ENCODE measurements around the gene TPCN1. TPM values are rescaled to one million over a fixed set of nuclear protein-coding genes. Genes with fewer than 3 reads are reported as not detected.

Gene TPCN1
- total RNA-seq, 1 experiment from 2014 or later, result 18.8 TPM

GRCh38 chr12:113291586-113291985, 70.3 kb downstream of the TPCN1 start:
- DNase-seq (ENCODE audit: low spot score), result no peak
- BruUV-seq (replicated peaks), result no TSS peak
- ChIA-PET POLR2A (ENCODE audit: low non-redundant PET) (no interaction called here), CTCF (no interaction called here)
- TF ChIP-seq EZH2 (IDR thresholded peaks at IDR 0.05; ENCODE audit: borderline replicate concordance, low read depth, low read length, poor library complexity, severe bottlenecking) (no peak), CTCF (conservative IDR thresholded peaks at IDR 0.05; ENCODE audit: low read depth, low read length) (no peak)
- Histone ChIP-seq H3K27ac (ENCODE audit: low read depth, low read length, poor library complexity, severe bottlenecking) (no peak overlapping the region), H3K4me1 (ENCODE audit: insufficient read depth, low read length, poor library complexity, severe bottlenecking) (no peaks in the 10 kb centered on the region), H3K27me3 (replicated peaks; ENCODE audit: insufficient read depth, low read depth, low read length, poor library complexity) (no peaks in the 10 kb centered on the region), H3K9me3 (ENCODE audit: low read depth, low read length, poor library complexity, severe bottlenecking) (no peaks in the 10 kb centered on the region), H3K36me3 (ENCODE audit: insufficient read depth, low read length, poor library complexity, severe bottlenecking) (no peaks in the 10 kb centered on the region), H3K4me3 (ENCODE audit: low read depth, low read length, poor library complexity, severe bottlenecking) (no peak overlapping the region)
- intact Hi-C loops (cut with micrococcal nuclease; ENCODE audit: unreplicated experiment), result no loop called here

- Histone ChIP-seq H3K4me3 (ENCODE audit: low read depth, low read length, poor library complexity, severe bottlenecking) (no peak overlapping the region), H3K27me3 (replicated peaks; ENCODE audit: insufficient read depth, low read depth, low read length, poor library complexity) (no peaks in the 10 kb centered on the region), H3K27ac (ENCODE audit: low read depth, low read length, poor library complexity, severe bottlenecking) (no peak overlapping the region), H3K9me3 (ENCODE audit: low read depth, low read length, poor library complexity, severe bottlenecking) (no peaks in the 10 kb centered on the region), H3K4me1 (ENCODE audit: insufficient read depth, low read length, poor library complexity, severe bottlenecking) (no peaks in the 10 kb centered on the region), H3K36me3 (ENCODE audit: insufficient read depth, low read length, poor library complexity, severe bottlenecking) (no peaks in the 10 kb centered on the region)
- no TSS peak for BruUV-seq (replicated peaks)
- TF ChIP-seq CTCF (conservative IDR thresholded peaks at IDR 0.05; ENCODE audit: low read depth, low read length), result no peak
- no peak for TF ChIP-seq EZH2 (IDR thresholded peaks at IDR 0.05; ENCODE audit: borderline replicate concordance, low read depth, low read length, poor library complexity, severe bottlenecking)
- CTCF ChIA-PET, result no interaction called here
- POLR2A ChIA-PET (ENCODE audit: low non-redundant PET), result no interaction called here
- DNase-seq (ENCODE audit: low spot score), result no peak
- intact Hi-C loops (cut with micrococcal nuclease; ENCODE audit: unreplicated experiment), result no loop called here
Measured at GRCh38 chr12:113292091-113292490, 70.8 kb downstream of the TPCN1 start.

- Histone ChIP-seq H3K36me3 (ENCODE audit: insufficient read depth, low read length, poor library complexity, severe bottlenecking) (no peaks in the 10 kb centered on the region), H3K4me3 (ENCODE audit: low read depth, low read length, poor library complexity, severe bottlenecking) (no peak overlapping the region), H3K27ac (ENCODE audit: low read depth, low read length, poor library complexity, severe bottlenecking) (no peak overlapping the region), H3K27me3 (replicated peaks; ENCODE audit: insufficient read depth, low read depth, low read length, poor library complexity) (no peaks in the 10 kb centered on the region), H3K4me1 (ENCODE audit: insufficient read depth, low read length, poor library complexity, severe bottlenecking) (no peaks in the 10 kb centered on the region), H3K9me3 (ENCODE audit: low read depth, low read length, poor library complexity, severe bottlenecking) (no peaks in the 10 kb centered on the region)
- no peak for DNase-seq (ENCODE audit: low spot score)
- no peak for TF ChIP-seq EZH2 (IDR thresholded peaks at IDR 0.05; ENCODE audit: borderline replicate concordance, low read depth, low read length, poor library complexity, severe bottlenecking)
- TF ChIP-seq CTCF (conservative IDR thresholded peaks at IDR 0.05; ENCODE audit: low read depth, low read length), result no peak
- ChIA-PET POLR2A (ENCODE audit: low non-redundant PET) (interaction anchor here (0.6 kb wide), 1 partner anchor 75 kb away, joined by 12 read pairs; no protein-coding TSS in a partner anchor), CTCF (no interaction called here)
- no TSS peak for BruUV-seq (replicated peaks)
- intact Hi-C loops (cut with micrococcal nuclease; ENCODE audit: unreplicated experiment), result no loop called here
Measured at GRCh38 chr12:113292547-113292946, 71.3 kb downstream of the TPCN1 start.
